Smooth muscle cell (in vitro differentiated cells): ENCODE results near the gene DUSP1. TPM values are rescaled to one million over a fixed set of nuclear protein-coding genes. Genes with fewer than 3 reads are reported as not detected.

ENCODE experiments used
- DNase-seq: peaks from one replicate; lab custom pipeline; 2025; ENCODE audit not compliant: unreplicated experiment; lab: John Stamatoyannopoulos, UW
- H2AFZ ChIP-seq: fragments of 200-600 bp; sonication (generic); 2 replicates; pipeline ENCODE4 v1.6.0; 2016; ENCODE audit warnings: antibody characterized with exemption, low read depth, mild to moderate bottlenecking
- H3F3A ChIP-seq: fragments of 200-600 bp; sonication (generic); 2 replicates; pipeline ENCODE4 v1.6.0; 2017; ENCODE audit warnings: antibody characterized with exemption, low read depth
- H3K27ac ChIP-seq: fragments of 200-600 bp; sonication (generic); 2 replicates; pipeline ENCODE4 v1.5.1; 2016; ENCODE audit warnings: low read depth, mild to moderate bottlenecking
- H3K27me3 ChIP-seq: fragments of 200-600 bp; sonication (generic); 2 replicates; pipeline ENCODE4 v1.6.1; 2016; ENCODE audit warnings: low read depth, mild to moderate bottlenecking
- H3K36me3 ChIP-seq: fragments of 200-600 bp; sonication (generic); 2 replicates; pipeline ENCODE4 v1.5.1; 2016; ENCODE audit warnings: low read depth
- H3K4me1 ChIP-seq: fragments of 200-600 bp; sonication (generic); 2 replicates; pipeline ENCODE4 v1.5.1; 2016; ENCODE audit warnings: low read depth
- H3K4me2 ChIP-seq: fragments of 200-600 bp; sonication (generic); 2 replicates; pipeline ENCODE4 v1.6.0; 2016; ENCODE audit warnings: mild to moderate bottlenecking
- H3K4me3 ChIP-seq: fragments of 200-600 bp; sonication (generic); 2 replicates; pipeline ENCODE4 v1.5.1; 2016; ENCODE audit warnings: mild to moderate bottlenecking
- H3K79me2 ChIP-seq: fragments of 200-600 bp; sonication (generic); 2 replicates; pipeline ENCODE4 v1.6.0; 2016; ENCODE audit warnings: low read depth, mild to moderate bottlenecking
- H3K9ac ChIP-seq: fragments of 200-600 bp; sonication (generic); 2 replicates; pipeline ENCODE4 v1.6.0; 2016; ENCODE audit warnings: low read depth
- H3K9me3 ChIP-seq: fragments of 200-600 bp; sonication (generic); replicated peaks from 2 replicates; pipeline ENCODE4 v1.5.1; 2016; ENCODE audit warnings: low read depth
- H4K20me1 ChIP-seq: fragments of 200-600 bp; sonication (generic); 2 replicates; pipeline ENCODE4 v1.6.0; 2016; ENCODE audit warnings: low read depth
- CTCF ChIP-seq: fragments of 200-600 bp; sonication (generic); IDR thresholded peaks from 2 replicates; pipeline ENCODE4 v1.5.1; 2017; ENCODE audit warnings: borderline replicate concordance, mild to moderate bottlenecking, antibody characterized with exemption; ENCODE audit not compliant: insufficient read depth, poor library complexity, severe bottlenecking
- whole genome bisulfite sequencing: methylation state at CpG from one replicate; pipeline ENCODE4 v1.1.7; 2016; ENCODE audit warnings: low lambda C conversion rate; 5-methylcytosine and 5-hydroxymethylcytosine counted together
- polyA plus RNA-seq: library from polyadenylated mRNA; unstranded; fragments of >200 nt; fragmentation: Nextera tagmentation; extraction: Ambion mirVana; gene quantifications from 2 replicates; pipeline ENCODE4 v1.2.1, GENCODE V29; 2016
- total RNA-seq: library from RNA; depleted of rRNA; stranded (reverse); fragments of >200 nt; gene quantifications from 2 replicates; pipeline ENCODE4 v1.2.3, GENCODE V29; 2014

Gene DUSP1
- total and polyA plus RNA-seq, 2 experiments from 2014 or later, result 817 to 995 TPM

- Histone ChIP-seq H3K9me3 (no peaks in the 10 kb centered on the region), H3K27me3 (no peaks in the 10 kb centered on the region), H3K4me3 (no peak overlapping the region), H3K4me2 (no peak overlapping the region), H4K20me1 (no peaks in the 10 kb centered on the region), H3K36me3 (no peaks in the 10 kb centered on the region), H3K79me2 (no peaks in the 10 kb centered on the region), H3K27ac (no peak overlapping the region), H3F3A (peaks cover 2% of the 10 kb centered on the region), H2AFZ (no peak overlapping the region), H3K4me1 (peaks cover 7% of the 10 kb centered on the region), H3K9ac (no peak overlapping the region)
- no peak for DNase-seq
- TF ChIP-seq CTCF, result no peak
- 84% methylated on average over 2 of the region's 2 CpGs for WGBS
Observed at GRCh38 chr5:172760959-172761358, 10.0 kb downstream of the DUSP1 start.

GRCh38 chr5:172760136-172760535 lies 10.9 kb downstream of the DUSP1 start:
- WGBS, result 81% methylated on average over 1 of the region's 1 CpG
- H3F3A ChIP-seq, result no peaks in the 10 kb centered on the region
- H3K4me1 ChIP-seq, result peaks cover 7% of the 10 kb centered on the region
- no peaks in the 10 kb centered on the region for H4K20me1 ChIP-seq
- no peak for DNase-seq
- H2AFZ ChIP-seq, result no peak overlapping the region
- no peak overlapping the region for H3K4me2 ChIP-seq
- no peaks in the 10 kb centered on the region for H3K79me2 ChIP-seq
- TF ChIP-seq CTCF, result no peak
- H3K27me3 ChIP-seq, result no peaks in the 10 kb centered on the region
- H3K4me3 ChIP-seq, result no peak overlapping the region
- no peak overlapping the region for H3K9ac ChIP-seq
- no peaks in the 10 kb centered on the region for H3K36me3 ChIP-seq
- H3K9me3 ChIP-seq, result no peaks in the 10 kb centered on the region
- H3K27ac ChIP-seq, result no peak overlapping the region

GRCh38 chr5:172758834-172759149 lies 12.2 kb downstream of the DUSP1 start:
- H3K9me3 ChIP-seq, result no peaks in the 10 kb centered on the region
- H3K4me1 ChIP-seq, result peaks cover 4% of the 10 kb centered on the region
- H4K20me1 ChIP-seq, result no peaks in the 10 kb centered on the region
- no peaks in the 10 kb centered on the region for H3K36me3 ChIP-seq
- H3K27ac ChIP-seq, result peak overlapping the region; percentile 90
- H3K79me2 ChIP-seq, result no peaks in the 10 kb centered on the region
- WGBS, result 88% methylated on average over 6 of the region's 6 CpGs
- no peak for DNase-seq
- no peak overlapping the region for H2AFZ ChIP-seq
- TF ChIP-seq CTCF, result no peak
- peak overlapping the region; percentile 59 for H3K4me2 ChIP-seq
- H3F3A ChIP-seq, result no peaks in the 10 kb centered on the region
- no peak overlapping the region for H3K4me3 ChIP-seq
- H3K9ac ChIP-seq, result peak overlapping the region; percentile 79
- no peaks in the 10 kb centered on the region for H3K27me3 ChIP-seq

GRCh38 chr5:172758077-172758833 lies 12.7 kb downstream of the DUSP1 start:
- no peak for DNase-seq
- WGBS, result 30% methylated on average over 19 of the region's 19 CpGs
- peaks cover 4% of the 10 kb centered on the region for H3K4me1 ChIP-seq
- no peak for TF ChIP-seq CTCF
- no peaks in the 10 kb centered on the region for H3F3A ChIP-seq
- peak overlapping the region; percentile 59 for H3K4me2 ChIP-seq
- H3K4me3 ChIP-seq, result no peak overlapping the region
- peak overlapping the region; percentile 90 for H3K27ac ChIP-seq
- H4K20me1 ChIP-seq, result no peaks in the 10 kb centered on the region
- no peaks in the 10 kb centered on the region for H3K27me3 ChIP-seq
- no peaks in the 10 kb centered on the region for H3K36me3 ChIP-seq
- H2AFZ ChIP-seq, result no peak overlapping the region
- peak overlapping the region; percentile 80 for H3K9ac ChIP-seq
- H3K9me3 ChIP-seq, result no peaks in the 10 kb centered on the region
- no peaks in the 10 kb centered on the region for H3K79me2 ChIP-seq
